CD8-positive, alpha-beta memory T cell (primary cell): Measurements from ENCODE around the gene ITPK1. TPM values are rescaled to one million over a fixed set of nuclear protein-coding genes. Genes with fewer than 3 reads are reported as not detected.

Source experiments
- CTCF ChIA-PET: fragments of 350-600 bp; sonication (Branson Sonifier 250); formaldehyde crosslinking; loops from one replicate; lab custom pipeline; 2021; ENCODE audit warnings: antibody characterized with exemption; lab: Charles Lee
- POLR2A ChIA-PET: fragments of 350-600 bp; sonication (Branson Sonifier 250); formaldehyde crosslinking; loops from one replicate; lab custom pipeline; 2021; ENCODE audit warnings: antibody characterized with exemption; lab: Charles Lee
- DNase-seq, 5 donors: peaks; one replicate each; pipeline versions ENCODE4 v3.0.0 to v3.0.0-alpha.2; 2020 to 2022; ENCODE audit warnings: mixed read lengths in 1 of 5
- H3K27ac ChIP-seq: one replicate; pipeline ENCODE4 v1.7.0; 2013; ENCODE audit warnings: low read depth, mild to moderate bottlenecking, low read length, moderate library complexity
- H3K27me3 ChIP-seq: 2 replicates; pipeline ENCODE4 v1.7.0; 2013; ENCODE audit warnings: low read length, mild to moderate bottlenecking; ENCODE audit not compliant: insufficient read depth, poor library complexity, severe bottlenecking
- H3K36me3 ChIP-seq: 2 replicates; pipeline ENCODE4 v1.7.0; 2013; ENCODE audit warnings: mild to moderate bottlenecking, low read length, moderate library complexity; ENCODE audit not compliant: insufficient read depth
- H3K4me1 ChIP-seq: 2 replicates; pipeline ENCODE4 v1.7.0; 2013; ENCODE audit warnings: mild to moderate bottlenecking, low read length, moderate library complexity; ENCODE audit not compliant: insufficient read depth
- H3K4me3 ChIP-seq: 2 replicates; pipeline ENCODE4 v1.7.0; 2013; ENCODE audit warnings: mild to moderate bottlenecking, low read length
- H3K9me3 ChIP-seq: 2 replicates; pipeline ENCODE4 v1.7.0; 2013; ENCODE audit warnings: mild to moderate bottlenecking, low read length
- H3K27ac Mint-ChIP-seq, 8 donors: one replicate each; pipeline ENCODE4 v1.8.0; 2020 to 2021; ENCODE audit warnings: mixed read lengths in 8 of 8, mild to moderate bottlenecking in 6 of 8, inconsistent platforms in 3 of 8, moderate library complexity in 3 of 8
- H3K27me3 Mint-ChIP-seq, 2 donors: one replicate each; pipeline ENCODE4 v1.8.0; 2020 to 2021; ENCODE audit warnings: mixed read lengths in 2 of 2, mild to moderate bottlenecking in 1 of 2, moderate library complexity in 1 of 2
- H3K36me3 Mint-ChIP-seq, 3 donors: one replicate each; pipeline ENCODE4 v1.8.0; 2020 to 2021; ENCODE audit warnings: mixed read lengths in 3 of 3, inconsistent platforms in 1 of 3, mild to moderate bottlenecking in 1 of 3
- H3K4me1 Mint-ChIP-seq, 3 donors: one replicate each; pipeline ENCODE4 v1.8.0; 2020 to 2021; ENCODE audit warnings: mixed read lengths in 3 of 3, inconsistent platforms in 1 of 3, mild to moderate bottlenecking in 1 of 3
- H3K4me3 Mint-ChIP-seq, 7 donors: one replicate each; pipeline ENCODE4 v1.8.0; 2020 to 2021; ENCODE audit warnings: mixed read lengths in 7 of 7, mild to moderate bottlenecking in 6 of 7, moderate library complexity in 4 of 7, inconsistent platforms in 2 of 7
- H3K9me3 Mint-ChIP-seq, 5 donors: one replicate each; pipeline ENCODE4 v1.8.0; 2020 to 2022; ENCODE audit warnings: mixed read lengths in 5 of 5, mild to moderate bottlenecking in 3 of 5, moderate library complexity in 2 of 5, inconsistent platforms in 1 of 5
- polyA plus RNA-seq: library from polyadenylated mRNA; unstranded; fragments of 300-500 nt; fragmentation: Illumina TruSeq; gene quantifications from one replicate; pipeline ENCODE4 v1.2.3, GENCODE V29; 2021
- total RNA-seq, 2 experiments: library from RNA; stranded (reverse); gene quantifications; one replicate each; pipeline ENCODE4 v1.2.3, GENCODE V29; 2021

ITPK1 gene
- total and polyA plus RNA-seq, 3 experiments from 2014 or later: 40.4 to 75.1 (median 66.1) TPM

DNA sequence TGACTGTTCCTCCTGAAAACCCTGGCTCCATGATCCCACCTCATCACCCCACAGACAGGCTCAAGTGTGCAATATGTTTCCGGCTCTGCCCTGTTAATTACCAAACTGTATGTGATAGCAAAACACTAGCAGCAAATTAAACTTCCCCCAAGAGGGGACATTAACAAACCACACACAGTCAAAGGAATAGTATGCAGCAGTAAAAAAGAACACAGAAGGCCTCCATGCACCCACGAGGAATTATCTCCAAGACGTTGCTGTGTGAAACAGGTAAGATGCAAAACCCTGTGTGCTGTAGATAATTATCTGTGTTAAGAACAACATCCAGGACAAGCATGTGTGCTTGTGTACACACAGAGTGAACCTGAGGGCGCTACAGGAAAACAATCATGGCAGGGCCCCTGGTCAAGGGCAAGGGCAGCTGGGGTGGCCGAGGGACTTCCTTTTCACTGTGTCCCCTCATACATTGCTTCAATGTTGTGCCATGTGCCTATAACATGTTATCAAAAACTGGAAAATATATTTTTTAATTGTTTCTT lies 35.8 kb downstream of the ITPK1 start:
- Histone ChIP-seq H3K27ac (no peak overlapping the region), H3K4me3 (no peak overlapping the region), H3K9me3 (no peaks in the 10 kb centered on the region), H3K27me3 (no peaks in the 10 kb centered on the region), H3K36me3 (no peaks in the 10 kb centered on the region), H3K4me1 (peaks cover 20% of the 10 kb centered on the region)
- Mint-ChIP-seq H3K36me3 (no peaks in the 10 kb centered on the region), H3K4me3 (peak overlapping the region in 2 of 7 donors; percentile 15 to 63), H3K4me1 (peaks cover 54 to 84% (median 55%) of the 10 kb centered on the region in 3 donors), H3K9me3 (peaks cover 0 to 2% (median 0%) of the 10 kb centered on the region in 5 donors), H3K27me3 (no peaks in the 10 kb centered on the region), H3K27ac (peak overlapping the region in 6 of 8 donors; percentile 18 to 79 (median 61))
- no peak for DNase-seq
- CTCF ChIA-PET: interaction anchor here (3.6 kb wide), 1 partner anchor 34 kb away, joined by 15 read pairs; the partner anchor contains the start of gene ITPK1
- POLR2A ChIA-PET: no interaction called here

DNA sequence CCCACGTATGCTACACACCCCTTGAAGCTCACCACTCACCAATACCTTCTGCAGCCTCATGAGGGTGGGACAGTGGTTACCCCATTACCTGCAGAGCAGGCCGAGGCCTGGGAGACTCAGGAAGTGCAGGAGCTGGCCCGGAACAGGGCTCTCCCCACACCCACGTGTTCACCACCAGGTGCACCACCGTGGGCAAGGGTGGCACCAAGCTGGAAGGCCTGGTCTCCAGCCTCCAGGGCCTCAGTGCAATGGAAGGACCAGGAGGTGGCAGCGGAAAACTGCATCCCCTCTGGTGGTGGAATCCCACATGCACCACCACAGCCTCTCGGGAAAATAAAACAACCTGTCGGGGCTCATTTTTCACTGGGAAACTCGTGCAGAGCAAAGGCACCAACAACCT lies 36.4 kb downstream of the ITPK1 start:
- Histone ChIP-seq H3K4me1 (peaks cover 25% of the 10 kb centered on the region), H3K36me3 (no peaks in the 10 kb centered on the region), H3K27ac (no peak overlapping the region), H3K4me3 (no peak overlapping the region), H3K27me3 (no peaks in the 10 kb centered on the region), H3K9me3 (no peaks in the 10 kb centered on the region)
- Mint-ChIP-seq H3K9me3 (peaks cover 0 to 2% (median 0%) of the 10 kb centered on the region in 5 donors), H3K27me3 (no peaks in the 10 kb centered on the region), H3K4me3 (peak overlapping the region in 3 of 7 donors; percentile 23 to 59 (median 43)), H3K27ac (peak overlapping the region in 7 of 8 donors; percentile 45 to 88 (median 73)), H3K4me1 (peaks cover 60 to 84% (median 60%) of the 10 kb centered on the region in 3 donors), H3K36me3 (no peaks in the 10 kb centered on the region)
- ChIA-PET CTCF (interaction anchor here (1.5 to 3.6 kb wide), 2 partner anchors 35 to 45 kb away, joined by 3 to 15 read pairs; partner anchors contain the start of gene ITPK1), POLR2A (no interaction called here)
- no peak for DNase-seq

DNA sequence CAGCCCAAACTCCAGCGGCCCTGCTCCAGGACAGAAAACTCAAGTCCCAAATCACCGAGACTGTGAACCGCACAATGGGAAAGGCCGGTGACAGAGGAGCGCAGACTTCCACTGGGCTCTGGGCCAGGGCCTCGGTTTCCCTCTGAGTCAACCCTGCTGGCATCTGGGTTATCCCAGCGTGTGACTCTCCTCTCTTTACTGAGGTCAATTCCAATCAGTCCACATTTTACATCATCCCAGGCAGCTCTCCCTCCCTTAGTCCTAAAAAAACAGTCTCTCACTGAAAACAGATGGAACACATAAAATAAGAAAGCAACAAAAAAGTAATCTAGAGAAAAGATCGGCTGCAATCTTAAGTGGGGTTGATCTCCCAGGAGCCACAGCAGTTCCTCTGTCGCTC lies 36.9 kb downstream of the ITPK1 start:
- H3K27me3 ChIP-seq: no peaks in the 10 kb centered on the region
- H3K9me3 ChIP-seq: no peaks in the 10 kb centered on the region
- H3K4me1 ChIP-seq: peaks cover 29% of the 10 kb centered on the region
- Mint-ChIP-seq H3K27me3 (no peaks in the 10 kb centered on the region), H3K4me1 (peaks cover 63 to 84% (median 65%) of the 10 kb centered on the region in 3 donors), H3K4me3 (peak overlapping the region in 4 of 7 donors; percentile 1 to 70 (median 51)), H3K27ac (peak overlapping the region in 6 of 8 donors; percentile 45 to 88 (median 76)), H3K36me3 (no peaks in the 10 kb centered on the region), H3K9me3 (peaks cover 0 to under 1% (median 0%) of the 10 kb centered on the region in 5 donors)
- ChIA-PET POLR2A (no interaction called here), CTCF (interaction anchor here (1.4 to 3.6 kb wide), 3 partner anchors 35 to 44 kb away, joined by 3 to 15 read pairs (median 7); partner anchors contain the start of gene ITPK1)
- no peak for DNase-seq
- H3K27ac ChIP-seq: no peak overlapping the region
- no peaks in the 10 kb centered on the region for H3K36me3 ChIP-seq
- H3K4me3 ChIP-seq: no peak overlapping the region

DNA sequence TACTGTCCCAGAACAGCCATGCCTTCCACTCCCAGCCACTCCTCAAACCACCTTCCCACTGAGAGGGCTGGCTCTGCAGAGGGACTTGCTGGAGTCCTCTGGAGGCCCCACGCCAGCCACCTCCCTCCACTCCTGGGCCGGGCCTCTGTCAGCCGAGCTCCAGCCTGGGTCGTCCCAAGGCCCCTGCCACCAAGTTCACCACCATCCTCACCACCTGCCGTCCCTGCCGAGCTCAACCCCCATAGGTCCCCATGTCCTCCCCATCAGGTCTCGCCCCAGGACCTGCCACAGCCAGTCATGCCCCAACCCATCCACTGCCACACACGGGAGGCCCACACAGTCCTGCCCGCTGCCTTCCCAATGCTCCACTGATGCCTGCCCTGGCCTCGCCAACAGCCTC lies 39.0 kb downstream of the ITPK1 start:
- Histone ChIP-seq H3K27me3 (no peaks in the 10 kb centered on the region), H3K36me3 (no peaks in the 10 kb centered on the region), H3K27ac (no peak overlapping the region), H3K4me3 (no peak overlapping the region), H3K9me3 (no peaks in the 10 kb centered on the region), H3K4me1 (peaks cover 15% of the 10 kb centered on the region)
- peaks cover 62 to 78% (median 62%) of the 10 kb centered on the region in 3 donors for H3K4me1 Mint-ChIP-seq
- ChIA-PET CTCF (no interaction called here), POLR2A (no interaction called here)
- peak overlapping the region in 5 of 8 donors; percentile 18 to 62 (median 37) for H3K27ac Mint-ChIP-seq
- H3K36me3 Mint-ChIP-seq: peaks cover 0 to 2% (median 0%) of the 10 kb centered on the region in 3 donors
- H3K27me3 Mint-ChIP-seq: no peaks in the 10 kb centered on the region
- no peak overlapping the region for H3K4me3 Mint-ChIP-seq
- no peaks in the 10 kb centered on the region for H3K9me3 Mint-ChIP-seq
- no peak for DNase-seq

DNA sequence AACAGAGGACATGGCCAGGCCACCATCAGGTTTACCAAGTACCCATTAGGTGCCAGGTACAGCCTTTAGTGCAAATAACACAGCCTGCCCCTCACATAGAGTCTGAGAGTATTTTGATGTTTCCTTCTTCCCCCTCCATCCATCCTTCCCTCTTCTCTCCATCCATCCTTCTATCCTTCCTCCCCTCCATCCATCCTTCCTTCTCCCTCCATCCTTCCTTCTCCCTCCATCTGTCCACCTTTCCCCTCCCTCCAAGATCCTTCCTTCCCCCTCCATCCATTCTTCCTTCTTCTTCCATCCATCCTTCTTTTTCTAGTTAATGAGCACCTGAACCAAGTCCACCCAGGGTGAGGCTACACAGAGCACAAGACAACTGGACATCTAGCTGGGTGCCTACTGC lies 39.8 kb downstream of the ITPK1 start:
- CTCF ChIA-PET: interaction anchor here (0.9 kb wide), 1 partner anchor 38 kb away, joined by 3 read pairs; no protein-coding TSS in a partner anchor
- Histone ChIP-seq H3K36me3 (no peaks in the 10 kb centered on the region), H3K27me3 (no peaks in the 10 kb centered on the region), H3K27ac (no peak overlapping the region), H3K4me3 (no peak overlapping the region), H3K9me3 (no peaks in the 10 kb centered on the region), H3K4me1 (peaks cover 11% of the 10 kb centered on the region)
- Mint-ChIP-seq H3K9me3 (no peaks in the 10 kb centered on the region), H3K4me3 (peak overlapping the region in 2 of 7 donors; percentile 17 to 28), H3K27me3 (no peaks in the 10 kb centered on the region), H3K36me3 (peaks cover 0 to 2% (median 0%) of the 10 kb centered on the region in 3 donors), H3K27ac (peak overlapping the region in 6 of 8 donors; percentile 17 to 79 (median 66)), H3K4me1 (peaks cover 56 to 75% (median 57%) of the 10 kb centered on the region in 3 donors)
- POLR2A ChIA-PET: no interaction called here
- no peak for DNase-seq

DNA sequence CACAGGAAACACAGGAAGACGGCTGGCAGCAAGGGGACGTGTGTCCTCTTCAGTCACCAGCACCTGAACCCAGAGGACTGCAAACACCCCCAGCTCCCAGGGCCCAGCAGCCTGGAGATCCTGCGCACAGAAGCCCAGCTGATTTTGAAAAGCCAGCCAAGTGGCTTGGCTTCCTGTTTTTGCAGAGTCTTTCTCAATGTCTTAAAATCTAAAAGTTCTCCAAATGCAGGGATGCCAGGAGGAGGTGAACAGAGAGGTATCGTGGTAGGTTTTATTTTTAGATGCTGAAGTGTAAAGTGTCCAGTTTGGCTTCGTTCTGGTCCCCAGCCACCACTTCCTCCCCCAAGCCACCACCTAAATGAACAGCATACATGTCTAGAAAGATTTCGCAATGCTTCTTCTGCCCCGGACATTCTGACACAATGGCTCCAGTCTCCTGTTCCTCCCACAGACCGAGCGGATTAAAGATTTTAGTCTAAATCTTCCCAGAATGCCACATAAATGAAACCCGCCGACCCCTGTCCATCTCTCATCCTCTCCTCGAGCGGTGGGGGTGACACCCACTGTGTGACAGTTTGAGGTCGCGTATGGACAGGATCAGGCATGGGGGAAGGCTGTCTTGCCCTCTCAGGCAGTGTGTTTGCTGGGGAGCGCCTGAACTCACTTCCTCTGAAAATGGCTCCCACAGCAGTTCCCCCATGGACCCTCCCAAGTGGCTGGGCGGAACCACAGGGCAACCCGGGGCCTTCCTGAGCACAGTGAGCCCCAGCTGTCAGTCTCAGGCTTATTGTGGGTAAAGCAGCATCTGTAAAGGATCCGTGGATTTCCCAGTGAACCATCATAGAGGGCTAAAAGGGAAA lies 41.6 kb downstream of the ITPK1 start:
- no peak for DNase-seq
- H3K4me3 ChIP-seq: no peak overlapping the region
- Mint-ChIP-seq H3K27me3 (no peaks in the 10 kb centered on the region), H3K27ac (peak overlapping the region in 7 of 8 donors; percentile 11 to 90 (median 56)), H3K4me3 (peak overlapping the region; percentile 21 to 78 (median 50)), H3K36me3 (peaks cover 0 to 2% (median 0%) of the 10 kb centered on the region in 3 donors), H3K4me1 (peaks cover 49 to 72% (median 52%) of the 10 kb centered on the region in 3 donors), H3K9me3 (no peaks in the 10 kb centered on the region)
- no peaks in the 10 kb centered on the region for H3K9me3 ChIP-seq
- H3K27me3 ChIP-seq: no peaks in the 10 kb centered on the region
- peaks cover 11% of the 10 kb centered on the region for H3K4me1 ChIP-seq
- no peaks in the 10 kb centered on the region for H3K36me3 ChIP-seq
- POLR2A ChIA-PET: no interaction called here
- CTCF ChIA-PET: no interaction called here
- H3K27ac ChIP-seq: no peak overlapping the region

DNA sequence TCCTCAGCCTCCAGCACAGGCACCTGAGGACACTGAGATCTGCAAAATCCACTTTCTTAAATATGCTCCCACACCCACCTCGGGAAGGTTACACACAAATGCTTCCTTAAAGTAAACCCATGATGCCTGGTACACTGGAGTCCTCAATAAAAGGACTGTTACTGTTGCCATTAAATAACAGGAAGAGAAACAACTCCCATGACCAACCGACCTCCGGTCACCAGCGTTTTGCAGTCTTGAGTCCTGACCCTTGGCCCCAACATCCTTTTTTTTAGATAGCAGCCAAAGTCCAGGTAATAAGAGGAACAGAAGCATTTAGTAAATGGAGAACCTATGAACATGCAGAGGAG lies 42.4 kb downstream of the ITPK1 start:
- Histone ChIP-seq H3K9me3 (no peaks in the 10 kb centered on the region), H3K36me3 (no peaks in the 10 kb centered on the region), H3K27me3 (no peaks in the 10 kb centered on the region), H3K27ac (no peak overlapping the region), H3K4me1 (peaks cover 11% of the 10 kb centered on the region), H3K4me3 (no peak overlapping the region)
- Mint-ChIP-seq H3K4me3 (peak overlapping the region in 4 of 7 donors; percentile 21 to 78 (median 47)), H3K27me3 (no peaks in the 10 kb centered on the region), H3K4me1 (peaks cover 42 to 69% (median 46%) of the 10 kb centered on the region in 3 donors), H3K9me3 (no peaks in the 10 kb centered on the region), H3K36me3 (peaks cover 0 to 2% (median 0%) of the 10 kb centered on the region in 3 donors), H3K27ac (peak overlapping the region in 3 of 8 donors; percentile 28 to 54 (median 47))
- ChIA-PET CTCF (no interaction called here), POLR2A (no interaction called here)
- no peak for DNase-seq
